ENCODE data around the gene TSPY8.
"Not testable (repeated sequence)": the region's sequence is repeated elsewhere in the genome, so short reads cannot be mapped to it uniquely, and the experiment has no call there.

DNA sequence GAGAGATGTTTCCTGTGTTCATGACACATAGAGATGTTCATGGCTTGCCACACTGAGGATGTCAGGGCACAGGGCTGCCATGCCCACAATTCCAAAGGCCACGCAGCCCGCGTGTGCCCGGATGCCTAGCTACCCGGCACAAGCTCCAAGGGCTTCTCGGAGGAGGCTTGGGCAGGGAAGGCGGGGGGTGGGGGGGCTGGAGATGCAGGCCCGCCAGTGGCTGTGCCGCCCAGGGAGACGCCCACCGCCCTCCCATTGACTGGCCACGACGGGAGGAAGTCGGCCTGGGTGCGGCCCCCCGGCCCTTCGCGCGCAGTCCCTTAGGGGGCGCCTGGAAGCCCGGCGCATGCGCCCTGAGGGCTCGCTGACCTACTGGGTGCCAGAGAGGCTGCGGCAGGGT is at the start of gene TSPY8:
- TF ChIP-seq, protein P1, sequence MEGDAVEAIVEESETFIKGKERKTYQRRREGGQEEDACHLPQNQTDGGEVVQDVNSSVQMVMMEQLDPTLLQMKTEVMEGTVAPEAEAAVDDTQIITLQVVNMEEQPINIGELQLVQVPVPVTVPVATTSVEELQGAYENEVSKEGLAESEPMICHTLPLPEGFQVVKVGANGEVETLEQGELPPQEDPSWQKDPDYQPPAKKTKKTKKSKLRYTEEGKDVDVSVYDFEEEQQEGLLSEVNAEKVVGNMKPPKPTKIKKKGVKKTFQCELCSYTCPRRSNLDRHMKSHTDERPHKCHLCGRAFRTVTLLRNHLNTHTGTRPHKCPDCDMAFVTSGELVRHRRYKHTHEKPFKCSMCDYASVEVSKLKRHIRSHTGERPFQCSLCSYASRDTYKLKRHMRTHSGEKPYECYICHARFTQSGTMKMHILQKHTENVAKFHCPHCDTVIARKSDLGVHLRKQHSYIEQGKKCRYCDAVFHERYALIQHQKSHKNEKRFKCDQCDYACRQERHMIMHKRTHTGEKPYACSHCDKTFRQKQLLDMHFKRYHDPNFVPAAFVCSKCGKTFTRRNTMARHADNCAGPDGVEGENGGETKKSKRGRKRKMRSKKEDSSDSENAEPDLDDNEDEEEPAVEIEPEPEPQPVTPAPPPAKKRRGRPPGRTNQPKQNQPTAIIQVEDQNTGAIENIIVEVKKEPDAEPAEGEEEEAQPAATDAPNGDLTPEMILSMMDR (tag by site-specific recombination; IDR thresholded peaks at IDR 0.05): not testable (repeated sequence)
- TF ChIP-seq ZNF133 (tag by site-specific recombination; IDR thresholded peaks at IDR 0.05); ZNF146 (tag by site-specific recombination; IDR thresholded peaks at IDR 0.05); ZNF114 (tag by site-specific recombination; IDR thresholded peaks at IDR 0.05); ZNF624 (tag by site-specific recombination; IDR thresholded peaks at IDR 0.05); ZNF202 (tag by site-specific recombination; IDR thresholded peaks at IDR 0.05; ENCODE audit: borderline replicate concordance); ZXDB (tag by site-specific recombination; IDR thresholded peaks at IDR 0.05); KLF1 (tag by site-specific recombination; IDR thresholded peaks at IDR 0.05); ZNF629 (tag by site-specific recombination; IDR thresholded peaks at IDR 0.05): not testable (repeated sequence)
- TF ChIP-seq, protein P2, sequence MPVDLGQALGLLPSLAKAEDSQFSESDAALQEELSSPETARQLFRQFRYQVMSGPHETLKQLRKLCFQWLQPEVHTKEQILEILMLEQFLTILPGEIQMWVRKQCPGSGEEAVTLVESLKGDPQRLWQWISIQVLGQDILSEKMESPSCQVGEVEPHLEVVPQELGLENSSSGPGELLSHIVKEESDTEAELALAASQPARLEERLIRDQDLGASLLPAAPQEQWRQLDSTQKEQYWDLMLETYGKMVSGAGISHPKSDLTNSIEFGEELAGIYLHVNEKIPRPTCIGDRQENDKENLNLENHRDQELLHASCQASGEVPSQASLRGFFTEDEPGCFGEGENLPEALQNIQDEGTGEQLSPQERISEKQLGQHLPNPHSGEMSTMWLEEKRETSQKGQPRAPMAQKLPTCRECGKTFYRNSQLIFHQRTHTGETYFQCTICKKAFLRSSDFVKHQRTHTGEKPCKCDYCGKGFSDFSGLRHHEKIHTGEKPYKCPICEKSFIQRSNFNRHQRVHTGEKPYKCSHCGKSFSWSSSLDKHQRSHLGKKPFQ (tag by site-specific recombination; IDR thresholded peaks at IDR 0.05): not testable (repeated sequence)
- TF ChIP-seq, protein P3, sequence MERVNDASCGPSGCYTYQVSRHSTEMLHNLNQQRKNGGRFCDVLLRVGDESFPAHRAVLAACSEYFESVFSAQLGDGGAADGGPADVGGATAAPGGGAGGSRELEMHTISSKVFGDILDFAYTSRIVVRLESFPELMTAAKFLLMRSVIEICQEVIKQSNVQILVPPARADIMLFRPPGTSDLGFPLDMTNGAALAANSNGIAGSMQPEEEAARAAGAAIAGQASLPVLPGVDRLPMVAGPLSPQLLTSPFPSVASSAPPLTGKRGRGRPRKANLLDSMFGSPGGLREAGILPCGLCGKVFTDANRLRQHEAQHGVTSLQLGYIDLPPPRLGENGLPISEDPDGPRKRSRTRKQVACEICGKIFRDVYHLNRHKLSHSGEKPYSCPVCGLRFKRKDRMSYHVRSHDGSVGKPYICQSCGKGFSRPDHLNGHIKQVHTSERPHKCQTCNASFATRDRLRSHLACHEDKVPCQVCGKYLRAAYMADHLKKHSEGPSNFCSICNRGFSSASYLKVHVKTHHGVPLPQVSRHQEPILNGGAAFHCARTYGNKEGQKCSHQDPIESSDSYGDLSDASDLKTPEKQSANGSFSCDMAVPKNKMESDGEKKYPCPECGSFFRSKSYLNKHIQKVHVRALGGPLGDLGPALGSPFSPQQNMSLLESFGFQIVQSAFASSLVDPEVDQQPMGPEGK (tag by site-specific recombination; IDR thresholded peaks at IDR 0.05): not testable (repeated sequence)

Data from HEK293 (cell line).